SU-DHL-6 (cell line): ENCODE results near the gene HES4.
"Not testable (repeated sequence)": the region's sequence is repeated elsewhere in the genome, so short reads cannot be mapped to it uniquely, and the experiment has no call there.

Experiments used
- CTCF ChIP-seq: fragments of 200-600 bp; sonication (generic); IDR thresholded peaks from one replicate; pipeline ENCODE4 v1.5.1; 2017; ENCODE audit warnings: antibody characterized with exemption, mild to moderate bottlenecking, low read length, moderate library complexity; ENCODE audit not compliant: insufficient read depth, poor library complexity, severe bottlenecking
- EZH2phosphoT487 ChIP-seq: fragments of 200-600 bp; sonication (generic), shearing (Covaris generic); conservative IDR thresholded peaks from 2 replicates; pipeline ENCODE4 v1.6.1; 2018; ENCODE audit warnings: mild to moderate bottlenecking, antibody characterized with exemption, low read length, moderate library complexity, mixed read lengths

DNA sequence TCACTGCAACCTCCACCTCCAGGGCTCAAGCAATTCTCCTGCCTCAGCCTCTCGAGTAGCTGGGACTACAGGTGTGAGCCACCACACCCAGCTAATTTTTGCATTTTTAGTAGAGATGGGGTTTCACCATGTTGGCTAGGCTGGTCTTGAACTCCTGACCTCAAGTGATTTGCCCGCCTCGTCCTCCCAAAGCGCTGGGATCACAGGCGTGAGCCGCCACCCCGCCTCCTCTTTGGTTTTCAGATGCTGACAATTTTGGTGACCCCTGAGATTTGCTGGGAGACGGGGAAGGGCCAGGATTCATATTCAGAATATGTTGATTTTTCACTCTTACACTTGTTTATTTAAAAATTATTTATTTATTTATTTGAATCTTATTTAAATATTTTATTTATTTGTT, 10.2 kb upstream of the HES4 start:
- not testable (repeated sequence) for TF ChIP-seq CTCF, EZH2phosphoT487
